Breast epithelium (tissue), 4 donors: ENCODE measurements around the gene TMEM164. TPM values are rescaled to one million over a fixed set of nuclear protein-coding genes. Genes with fewer than 3 reads are reported as not detected.

Source experiments
- DNase-seq, 2 donors: peaks; one replicate each; pipeline ENCODE4 v3.0.0-alpha.2; 2019; ENCODE audit warnings: low spot score in 2 of 2
- H3K27ac ChIP-seq, 2 donors: fragments of 200-600 bp; sonication (generic) in 1 of 2; one replicate each; pipeline ENCODE4 v1.5.1; 2016 to 2019; ENCODE audit warnings: mild to moderate bottlenecking in 1 of 2
- H3K27me3 ChIP-seq, 2 donors: fragments of 200-600 bp; sonication (generic) in 1 of 2; one replicate each; pipeline versions ENCODE4 v1.5.1 to v1.6.0; 2017 to 2019; ENCODE audit warnings: control low read depth in 1 of 2, mild to moderate bottlenecking in 1 of 2
- H3K36me3 ChIP-seq: fragments of 200-600 bp; one replicate; pipeline ENCODE4 v1.5.1; 2019
- H3K4me1 ChIP-seq, 2 donors: fragments of 200-600 bp; sonication (generic); one replicate each; pipeline ENCODE4 v1.5.1; 2016 to 2019; ENCODE audit warnings: control low read depth in 1 of 2
- H3K4me3 ChIP-seq, 3 donors: fragments of 200-600 bp; sonication (generic); 1 replicate in 2 of 3; 2 replicates in 1 of 3; pipeline ENCODE4 v1.5.1; 2016 to 2019; ENCODE audit warnings: mild to moderate bottlenecking in 3 of 3, moderate library complexity in 2 of 3
- H3K9me3 ChIP-seq, 2 donors: fragments of 200-600 bp; sonication (generic) in 1 of 2; one replicate each; pipeline ENCODE4 v1.5.1; 2016 to 2019; ENCODE audit warnings: control low read depth in 1 of 2
- CTCF ChIP-seq, 3 donors: fragments of 450-650 bp; IDR thresholded peaks; one replicate each; pipeline ENCODE4 v1.5.1; 2016 to 2017; ENCODE audit warnings: antibody characterized with exemption in 3 of 3, mild to moderate bottlenecking in 3 of 3, moderate library complexity in 3 of 3
- POLR2A ChIP-seq: fragments of 450-650 bp; IDR thresholded peaks from one replicate; pipeline ENCODE4 v1.6.1; 2016; ENCODE audit warnings: antibody characterized with exemption, mild to moderate bottlenecking, moderate library complexity
- POLR2AphosphoS5 ChIP-seq, 3 donors: sonication (generic); formaldehyde crosslinking; IDR thresholded peaks; one replicate each; pipeline ENCODE4 v1.6.1; 2017; ENCODE audit warnings: antibody characterized with exemption in 3 of 3
- intact Hi-C: fragments of 100-400 bp; cut with DNase I; formaldehyde crosslinking; loops from one replicate; pipeline ENCODE4 v1.15.1; 2023; ENCODE audit warnings: low total_unique reads
- total RNA-seq, 3 donors: library from RNA; depleted of rRNA; stranded (reverse); fragments of >200 nt; gene quantifications; one replicate each; pipeline ENCODE4 v1.1.0, GENCODE V29; 2016

Gene TMEM164
- total RNA-seq, 3 donors from 2014 or later, result 35.7 to 58.7 (median 56.5) TPM

GRCh38 chrX:110012818-110013485 is 10.0 kb downstream of the TMEM164 start:
- intact Hi-C loops, result no loop called here
- TF ChIP-seq POLR2AphosphoS5 (IDR thresholded peaks at IDR 0.05) (no peak), POLR2A (no peak), CTCF (IDR thresholded peaks at IDR 0.05) (no peak)
- Histone ChIP-seq H3K4me1 (no peaks in the 10 kb centered on the region), H3K36me3 (no peaks in the 10 kb centered on the region), H3K4me3 (no peak overlapping the region), H3K9me3 (no peaks in the 10 kb centered on the region), H3K27ac (peak overlapping the region in 1 of 2 donors; percentile 48), H3K27me3 (peaks cover 0 to 15% of the 10 kb centered on the region in 2 donors)
- peak in 1 of 2 donors; percentile 26 for DNase-seq

GRCh38 chrX:110013968-110014367 is 11.1 kb downstream of the TMEM164 start:
- Histone ChIP-seq H3K36me3 (no peaks in the 10 kb centered on the region), H3K27me3 (peaks cover 0 to 22% of the 10 kb centered on the region in 2 donors), H3K9me3 (no peaks in the 10 kb centered on the region), H3K4me1 (no peaks in the 10 kb centered on the region), H3K27ac (no peak overlapping the region), H3K4me3 (no peak overlapping the region)
- intact Hi-C loops, result no loop called here
- TF ChIP-seq POLR2AphosphoS5 (IDR thresholded peaks at IDR 0.05) (no peak), CTCF (IDR thresholded peaks at IDR 0.05) (no peak), POLR2A (no peak)
- DNase-seq, result no peak

- no peak for TF ChIP-seq CTCF (IDR thresholded peaks at IDR 0.05)
- no peak for TF ChIP-seq POLR2A
- no peak for TF ChIP-seq POLR2AphosphoS5 (IDR thresholded peaks at IDR 0.05)
- Histone ChIP-seq H3K36me3 (no peaks in the 10 kb centered on the region), H3K9me3 (no peaks in the 10 kb centered on the region), H3K27me3 (peaks cover 0 to 31% of the 10 kb centered on the region in 2 donors), H3K4me3 (no peak overlapping the region), H3K27ac (peak overlapping the region; percentile 15 to 26), H3K4me1 (no peaks in the 10 kb centered on the region)
- no peak for DNase-seq
- intact Hi-C loops, result no loop called here
These were observed 12.1 kb downstream of the TMEM164 start for GRCh38 chrX:110015032-110015431.

GRCh38 chrX:110015915-110016314 is 13.0 kb downstream of the TMEM164 start:
- Histone ChIP-seq H3K4me1 (no peaks in the 10 kb centered on the region), H3K9me3 (no peaks in the 10 kb centered on the region), H3K27ac (no peak overlapping the region), H3K4me3 (no peak overlapping the region), H3K36me3 (no peaks in the 10 kb centered on the region), H3K27me3 (peaks cover 0 to 31% of the 10 kb centered on the region in 2 donors)
- DNase-seq, result no peak
- TF ChIP-seq POLR2AphosphoS5 (IDR thresholded peaks at IDR 0.05), result no peak
- no peak for TF ChIP-seq CTCF (IDR thresholded peaks at IDR 0.05)
- TF ChIP-seq POLR2A, result no peak
- intact Hi-C loops, result no loop called here

GRCh38 chrX:110020536-110020935 is 17.6 kb downstream of the TMEM164 start:
- Histone ChIP-seq H3K9me3 (no peaks in the 10 kb centered on the region), H3K4me1 (no peaks in the 10 kb centered on the region), H3K27ac (no peak overlapping the region), H3K27me3 (peaks cover 0 to 19% of the 10 kb centered on the region in 2 donors), H3K4me3 (no peak overlapping the region), H3K36me3 (no peaks in the 10 kb centered on the region)
- intact Hi-C loops, result no loop called here
- TF ChIP-seq CTCF (IDR thresholded peaks at IDR 0.05) (no peak), POLR2A (no peak), POLR2AphosphoS5 (IDR thresholded peaks at IDR 0.05) (no peak)
- no peak for DNase-seq
